Fibroblast of lung (primary cell): ENCODE measurements around the gene LCE2D. TPM values are rescaled to one million over a fixed set of nuclear protein-coding genes. Genes with fewer than 3 reads are reported as not detected.

Experiments
- DNase-seq, 2 donors: peaks; one replicate each; pipeline versions ENCODE4 v3.0.0 to v3.0.0-alpha.2; 2010; ENCODE audit warnings: low read depth in 2 of 2
- H2AFZ ChIP-seq: 2 replicates; pipeline ENCODE4 v1.5.1; 2012; ENCODE audit warnings: low read length, control low read depth, inconsistent platforms
- H3K27ac ChIP-seq: 2 replicates; pipeline ENCODE4 v1.5.1; 2011; ENCODE audit warnings: low read length, control low read depth; ENCODE audit not compliant: insufficient read depth
- H3K27me3 ChIP-seq: 2 replicates; pipeline ENCODE4 v1.5.1; 2011; ENCODE audit warnings: mild to moderate bottlenecking, low read length; ENCODE audit not compliant: control insufficient read depth, insufficient read depth
- H3K36me3 ChIP-seq: 2 replicates; pipeline ENCODE4 v1.5.1; 2011; ENCODE audit warnings: low read length; ENCODE audit not compliant: control insufficient read depth, insufficient read depth
- H3K4me1 ChIP-seq: 2 replicates; pipeline ENCODE4 v1.5.1; 2011; ENCODE audit warnings: low read length; ENCODE audit not compliant: control insufficient read depth, insufficient read depth; ENCODE audit errors: extremely low read depth
- H3K4me2 ChIP-seq: 2 replicates; pipeline ENCODE4 v1.5.1; 2011; ENCODE audit warnings: low read length, control low read depth; ENCODE audit not compliant: insufficient read depth; ENCODE audit errors: extremely low read depth
- H3K4me3 ChIP-seq, 4 experiments: fragments of 200-600 bp in 1 of 4; sonication (generic) in 1 of 4; replicated peaks in 1 of 4; 2 replicates each; pipeline ENCODE4 v1.5.1; 2011 to 2016; ENCODE audit warnings: low read length in 4 of 4, low read depth in 3 of 4, mild to moderate bottlenecking in 3 of 4, control low read depth in 2 of 4, inconsistent platforms in 1 of 4, mixed read lengths in 1 of 4; ENCODE audit not compliant: insufficient read depth in 1 of 4; ENCODE audit errors: control extremely low read depth in 1 of 4
- H3K79me2 ChIP-seq: 2 replicates; pipeline ENCODE4 v1.5.1; 2012; ENCODE audit warnings: mild to moderate bottlenecking, low read length, inconsistent platforms; ENCODE audit not compliant: control insufficient read depth, insufficient read depth
- H3K9ac ChIP-seq: 2 replicates; pipeline ENCODE4 v1.5.1; 2011; ENCODE audit warnings: mild to moderate bottlenecking, low read length, control low read depth; ENCODE audit not compliant: insufficient read depth
- H3K9me3 ChIP-seq: 2 replicates; pipeline ENCODE4 v1.5.1; 2012; ENCODE audit warnings: low read depth, low read length; ENCODE audit not compliant: control insufficient read depth, insufficient read depth
- H4K20me1 ChIP-seq: 2 replicates; pipeline ENCODE4 v1.5.1; 2011; ENCODE audit warnings: low read length; ENCODE audit not compliant: control insufficient read depth, insufficient read depth; ENCODE audit errors: extremely low read depth
- CTCF ChIP-seq, 2 donors: IDR thresholded peaks in 1 of 2; conservative IDR thresholded peaks in 1 of 2; 1 replicate in 1 of 2; 2 replicates in 1 of 2; pipeline ENCODE4 v1.5.1; 2011 to 2012; ENCODE audit warnings: low read length in 2 of 2, control low read depth in 1 of 2, inconsistent platforms in 1 of 2, low read depth in 1 of 2, mild to moderate bottlenecking in 1 of 2
- EZH2 ChIP-seq: IDR thresholded peaks from 2 replicates; pipeline ENCODE4 v1.5.1; 2012; ENCODE audit warnings: low read length, control low read depth, mild to moderate bottlenecking; ENCODE audit errors: missing control alignments
- polyA plus RNA-seq, 2 donors: library from polyadenylated mRNA; depleted of rRNA in 1 of 2; stranded (reverse) in 1 of 2; unstranded in 1 of 2; fragments of >200 nt; gene quantifications; 2 replicates each; pipeline ENCODE4 v1.2.1, GENCODE V29; 2011 to 2012; ENCODE audit warnings: missing spikeins in 1 of 2
- total RNA-seq: library from RNA; depleted of rRNA; stranded (reverse); fragments of >200 nt; gene quantifications from 2 replicates; pipeline ENCODE4 v1.2.1, GENCODE V29; 2014

Gene LCE2D
- total and polyA plus RNA-seq, 2 donors (not counting 1 experiment from before 2014, with no cell fraction given), result not detected

- TF ChIP-seq EZH2 (no peak), CTCF (conservative IDR thresholded peaks at IDR 0.05 in 1 of 2, IDR thresholded peaks at IDR 0.05 in 1 of 2; ENCODE audit: low read depth in 1 of 2, low read length in 2 of 2) (no peak)
- no peak overlapping the region for H2AFZ ChIP-seq
- no peak overlapping the region for H3K9ac ChIP-seq
Observed at GRCh38 chr1:152630596-152630995, 32.6 kb upstream of the LCE2D start.

GRCh38 chr1:152640351-152640750 lies 22.8 kb upstream of the LCE2D start:
- no peak overlapping the region for H3K4me2 ChIP-seq
- TF ChIP-seq EZH2, result no peak
- no peaks in the 10 kb centered on the region for H3K9me3 ChIP-seq
- no peak overlapping the region for H2AFZ ChIP-seq
- no peaks in the 10 kb centered on the region for H3K27me3 ChIP-seq
- H3K79me2 ChIP-seq, result no peaks in the 10 kb centered on the region
- no peak overlapping the region for H3K9ac ChIP-seq
- H3K36me3 ChIP-seq, result no peaks in the 10 kb centered on the region
- no peak for DNase-seq
- no peak overlapping the region for H3K4me3 ChIP-seq
- no peaks in the 10 kb centered on the region for H4K20me1 ChIP-seq
- H3K27ac ChIP-seq, result no peak overlapping the region
- no peaks in the 10 kb centered on the region for H3K4me1 ChIP-seq

More at GRCh38 chr1:152630596-152630995, 32.6 kb upstream of the LCE2D start:
- no peak overlapping the region for H3K27ac ChIP-seq
- H3K36me3 ChIP-seq, result no peaks in the 10 kb centered on the region
- no peaks in the 10 kb centered on the region for H3K27me3 ChIP-seq
- no peaks in the 10 kb centered on the region for H3K79me2 ChIP-seq
- no peaks in the 10 kb centered on the region for H3K4me1 ChIP-seq
- no peak for DNase-seq
- H3K9me3 ChIP-seq, result no peaks in the 10 kb centered on the region
- H3K4me3 ChIP-seq, result no peak overlapping the region
- H3K4me2 ChIP-seq, result no peak overlapping the region
- no peaks in the 10 kb centered on the region for H4K20me1 ChIP-seq

GRCh38 chr1:152643945-152644344 lies 19.2 kb upstream of the LCE2D start:
- DNase-seq, result no peak
- H3K4me3 ChIP-seq, result no peak overlapping the region
- no peak overlapping the region for H3K27ac ChIP-seq
- no peak overlapping the region for H2AFZ ChIP-seq
- H3K27me3 ChIP-seq, result no peaks in the 10 kb centered on the region
- H3K9ac ChIP-seq, result no peak overlapping the region
- no peaks in the 10 kb centered on the region for H3K36me3 ChIP-seq
- no peaks in the 10 kb centered on the region for H3K79me2 ChIP-seq
- no peaks in the 10 kb centered on the region for H3K9me3 ChIP-seq
- TF ChIP-seq EZH2 (no peak), CTCF (conservative IDR thresholded peaks at IDR 0.05 in 1 of 2, IDR thresholded peaks at IDR 0.05 in 1 of 2; ENCODE audit: low read depth in 1 of 2, low read length in 2 of 2) (no peak)
- H4K20me1 ChIP-seq, result no peaks in the 10 kb centered on the region
- peaks cover 2% of the 10 kb centered on the region for H3K4me1 ChIP-seq
- H3K4me2 ChIP-seq, result no peak overlapping the region
